HG03439 (cell line): ENCODE measurements around the gene IGF1R.

Experiments used
- ATAC-seq: cut with Tn5 transposase; IDR thresholded peaks from one replicate; pipeline ENCODE4 v1.9.1; 2021; ENCODE audit warnings: mild to moderate bottlenecking, moderate library complexity; ENCODE audit not compliant: unreplicated experiment

IGF1R gene

GRCh38 chr15:98817745-98818144 is 169.4 kb downstream of the IGF1R start:
- no peak for ATAC-seq

GRCh38 chr15:98823012-98823458 is 174.7 kb downstream of the IGF1R start:
- no peak for ATAC-seq

GRCh38 chr15:98823616-98824015 is 175.3 kb downstream of the IGF1R start:
- ATAC-seq: no peak

DNA sequence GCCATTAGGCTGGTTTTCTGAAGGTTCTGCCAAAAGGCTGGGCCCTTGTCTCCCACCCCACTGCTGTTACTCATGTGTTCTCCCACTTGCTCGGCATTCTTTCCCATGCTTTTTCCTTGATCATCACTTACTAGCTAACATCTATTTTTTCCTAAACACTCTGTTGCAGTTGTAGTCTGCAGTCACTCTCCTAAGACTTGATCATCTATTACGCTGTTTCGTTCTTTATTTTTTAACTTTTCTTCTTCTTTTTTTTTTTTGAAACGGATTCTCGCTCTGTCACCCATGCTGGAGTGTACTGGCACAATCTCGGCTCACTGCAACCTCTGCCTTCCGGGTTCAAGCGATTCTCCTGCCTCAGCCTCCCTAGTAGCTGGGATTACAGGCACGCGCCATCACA is 176.3 kb downstream of the IGF1R start:
- ATAC-seq: no peak

- ATAC-seq: no peak
These were observed 178.3 kb downstream of the IGF1R start for GRCh38 chr15:98826658-98827057.

- ATAC-seq: no peak
These were observed 178.9 kb downstream of the IGF1R start for GRCh38 chr15:98827217-98827616.

GRCh38 chr15:98830034-98830634 is 181.8 kb downstream of the IGF1R start:
- ATAC-seq: no peak

- no peak for ATAC-seq
These were observed 186.6 kb downstream of the IGF1R start for GRCh38 chr15:98834976-98835375.

- ATAC-seq: no peak
These were observed 187.5 kb downstream of the IGF1R start for GRCh38 chr15:98835876-98836275.

DNA sequence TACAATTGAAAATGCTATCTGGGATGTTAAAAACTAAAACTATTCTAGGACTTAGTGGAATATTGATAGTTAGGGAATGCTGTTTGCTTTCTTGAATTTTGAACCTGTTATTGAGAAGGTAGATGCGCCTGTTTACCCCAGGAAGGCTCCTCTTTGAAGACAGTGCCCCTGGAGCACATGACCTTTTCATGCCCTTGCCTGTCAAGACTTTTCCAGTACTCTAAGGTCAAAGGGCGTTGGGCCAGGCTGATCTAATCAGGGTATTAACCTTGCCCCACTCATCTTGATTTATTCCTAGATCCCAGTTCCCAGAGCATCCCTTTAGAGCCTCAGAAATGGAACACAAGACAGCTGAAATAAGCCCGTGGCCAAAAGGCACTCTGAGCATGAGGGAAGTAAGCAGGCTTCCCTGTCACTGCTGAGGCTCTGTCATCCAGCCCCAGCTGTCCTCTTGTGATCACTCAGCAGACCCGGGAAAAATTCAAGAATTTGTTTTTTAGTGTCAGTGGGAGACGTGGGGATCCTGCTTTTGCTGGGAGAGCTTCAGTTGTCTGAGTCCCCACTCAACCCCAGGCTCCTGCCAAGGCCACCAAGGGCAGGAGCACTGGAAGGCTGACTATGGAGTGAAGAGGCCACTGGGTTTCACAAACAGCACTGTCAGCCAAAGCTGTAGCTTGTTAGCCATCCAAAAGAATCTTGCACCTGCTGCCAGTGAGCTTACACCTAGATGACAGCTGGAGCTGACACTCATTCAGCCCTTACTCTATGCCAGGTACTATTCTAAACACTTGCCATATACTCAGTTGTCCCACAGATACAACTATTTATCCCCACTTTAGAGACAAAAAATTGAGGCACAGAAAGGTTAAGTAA is 190.3 kb downstream of the IGF1R start:
- ATAC-seq: no peak

DNA sequence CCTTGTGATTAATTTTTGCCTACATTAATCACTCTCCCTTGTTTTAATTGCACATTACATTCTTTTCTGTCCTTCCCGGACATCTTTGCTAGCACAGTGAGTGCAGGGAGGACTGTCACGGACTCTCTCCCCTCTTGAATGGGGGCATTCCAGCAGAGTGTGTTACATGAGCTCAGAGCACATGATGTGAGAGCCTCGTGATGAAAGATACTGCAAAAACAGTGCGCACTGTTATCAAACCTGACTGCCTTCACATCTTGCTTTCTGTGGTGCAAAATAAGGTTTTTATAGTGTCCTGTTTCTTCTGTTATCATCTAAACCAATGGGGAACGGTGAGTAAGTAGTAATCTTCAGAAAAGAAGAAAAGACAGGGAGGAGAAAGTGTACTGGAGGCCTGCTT is 191.7 kb downstream of the IGF1R start:
- no peak for ATAC-seq

GRCh38 chr15:98841419-98841970 is 193.2 kb downstream of the IGF1R start:
- ATAC-seq: no peak

DNA sequence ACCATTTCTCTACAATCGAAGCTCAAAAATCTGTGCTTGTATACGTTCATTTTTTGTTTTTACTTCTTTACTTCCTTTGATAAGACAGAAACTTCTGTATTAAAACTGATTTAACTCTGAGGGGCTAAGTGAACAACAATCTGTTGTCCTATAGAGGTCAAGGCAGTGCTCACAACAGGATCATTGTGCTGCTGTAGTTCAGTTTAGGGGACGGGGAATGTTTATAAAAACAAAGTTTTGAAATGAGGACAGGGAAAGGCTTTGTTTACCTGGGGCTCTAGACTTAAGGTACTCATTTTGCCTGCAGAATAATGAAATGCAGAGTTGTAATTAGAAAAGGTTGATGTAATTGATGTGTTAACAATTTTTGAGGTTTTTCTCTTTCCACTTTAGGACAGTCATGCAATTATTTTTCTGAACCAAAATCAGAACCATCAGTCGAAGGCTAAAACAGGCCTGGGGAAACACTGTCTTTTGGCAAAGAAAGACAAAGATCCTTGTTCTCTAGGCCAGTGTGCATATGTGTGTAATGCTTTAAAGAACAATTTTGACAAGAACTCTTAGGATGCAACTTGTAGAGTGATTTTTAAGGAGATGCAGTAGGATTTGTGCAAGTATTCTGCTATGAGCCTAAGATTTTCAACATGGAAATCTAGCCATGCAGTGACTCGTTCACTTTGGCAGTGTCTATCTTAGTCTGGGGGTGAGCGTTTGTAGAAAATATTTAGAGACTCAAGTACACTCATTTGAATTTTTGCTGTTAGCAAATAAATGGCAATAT is 194.0 kb downstream of the IGF1R start:
- ATAC-seq: no peak

DNA sequence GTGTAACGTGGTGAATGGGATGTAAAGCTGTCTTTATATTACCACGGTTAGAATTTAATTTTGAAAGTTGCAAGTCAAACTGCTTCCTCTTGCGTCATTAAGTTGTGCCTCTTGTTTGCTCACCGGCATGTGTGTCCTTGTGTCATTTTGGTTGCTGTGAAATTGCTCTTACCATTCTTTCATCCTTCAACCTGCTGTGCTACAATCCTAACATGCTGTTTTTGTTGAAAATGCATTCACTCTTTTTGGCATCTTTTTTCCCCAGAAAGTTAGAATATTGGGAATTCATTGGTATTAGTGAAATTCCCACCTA is 194.6 kb downstream of the IGF1R start:
- no peak for ATAC-seq

- no peak for ATAC-seq
These were observed 195.5 kb downstream of the IGF1R start for GRCh38 chr15:98843844-98844243.

DNA sequence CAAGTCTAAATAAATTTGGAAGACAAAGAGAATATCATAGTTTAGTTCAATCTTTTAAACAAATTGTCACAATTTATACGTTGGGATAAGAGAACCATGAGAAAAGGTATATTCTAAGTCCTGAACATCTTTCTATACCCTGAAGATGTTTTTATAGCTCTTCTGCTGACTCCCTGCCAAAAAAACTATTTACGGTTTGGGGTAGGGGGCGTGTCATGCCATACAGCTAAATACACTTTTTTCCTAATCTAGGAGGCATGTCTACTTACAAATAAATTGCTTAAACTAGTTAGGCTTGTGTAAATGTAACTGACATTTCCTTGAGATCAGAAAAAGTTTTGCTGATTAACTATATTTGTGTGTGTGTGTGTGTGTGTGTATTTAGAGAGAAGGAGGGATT is 195.9 kb downstream of the IGF1R start:
- no peak for ATAC-seq

DNA sequence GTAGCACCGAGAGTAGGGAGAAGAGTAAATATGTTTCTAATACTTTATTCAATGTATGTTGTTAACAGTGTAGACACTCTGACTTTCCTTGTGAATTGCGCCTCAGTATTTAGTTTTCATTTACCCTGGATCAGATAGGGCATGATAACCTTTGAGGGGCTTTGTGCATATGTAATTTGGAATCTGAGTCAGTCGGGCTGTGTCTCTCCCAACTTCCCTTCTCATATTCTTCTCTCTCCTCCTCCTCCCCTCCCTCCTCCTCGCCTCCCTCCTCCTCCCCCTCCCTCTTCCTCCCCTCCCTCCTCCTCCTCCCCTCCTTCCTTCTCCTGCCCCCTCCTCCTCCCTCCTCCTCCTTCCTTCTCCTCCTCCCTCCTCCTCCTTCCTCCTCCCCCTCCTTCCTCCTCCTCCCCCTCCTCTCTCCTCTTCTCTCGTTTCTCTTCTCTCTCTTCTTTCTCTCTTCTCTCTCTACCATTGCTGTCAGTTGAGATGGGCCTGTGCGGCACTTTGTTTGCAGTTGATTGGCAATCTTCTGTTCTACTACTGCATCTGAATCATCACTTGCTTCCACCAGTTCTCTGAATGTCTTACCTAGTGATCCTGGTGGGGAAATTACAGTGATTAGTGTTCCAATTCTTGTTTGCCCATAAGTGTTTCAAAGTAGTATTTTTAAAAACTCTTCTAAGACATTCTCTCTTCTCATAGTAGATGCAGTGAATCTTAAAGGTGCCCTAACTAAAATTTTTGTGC is 197.0 kb downstream of the IGF1R start:
- ATAC-seq: no peak

DNA sequence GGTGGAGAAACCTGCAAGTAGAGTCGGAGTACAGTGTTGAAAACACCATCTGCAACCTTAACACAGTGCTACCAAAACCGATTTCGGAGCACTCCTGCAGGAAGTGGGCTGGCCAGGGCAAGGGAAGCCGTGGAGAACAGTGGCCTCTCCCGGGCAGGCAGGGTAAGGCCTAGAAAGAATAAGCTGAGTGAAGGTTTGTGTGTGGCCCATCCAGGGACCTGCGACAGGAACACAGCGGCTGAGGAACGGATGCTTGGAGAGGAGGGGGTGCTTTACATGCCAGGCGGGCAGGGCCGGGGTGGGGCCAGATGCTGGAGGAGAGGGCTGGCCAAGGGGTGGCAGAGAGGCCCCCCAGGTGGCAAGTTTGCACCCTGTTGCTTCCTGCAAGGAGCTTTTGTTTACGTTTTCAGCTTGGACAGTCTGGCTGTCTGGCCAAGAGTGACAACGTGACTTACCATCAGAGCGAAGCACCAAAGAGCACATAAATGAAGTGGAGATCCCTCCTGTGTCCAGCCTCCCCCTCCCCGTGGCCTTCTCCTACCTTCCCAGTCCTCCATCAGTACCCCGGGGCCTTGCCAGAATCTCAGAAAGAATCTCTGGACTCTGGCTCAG is 202.7 kb downstream of the IGF1R start:
- ATAC-seq: no peak

GRCh38 chr15:98853161-98853560 is 204.8 kb downstream of the IGF1R start:
- ATAC-seq: peak; percentile 31
